ENCODE measurements around the gene TANC1.
"Not testable (repeated sequence)": the region's sequence is repeated elsewhere in the genome, so short reads cannot be mapped to it uniquely, and the experiment has no call there.

Gene TANC1

GRCh38 chr2:159089543-159089942 lies 121.1 kb downstream of the TANC1 start:
- DNase-seq (ENCODE audit: low read depth in 3 of 3), result no peak

- DNase-seq (ENCODE audit: low read depth in 3 of 3), result no peak
Measured at GRCh38 chr2:159090514-159091201, 122.2 kb downstream of the TANC1 start.

GRCh38 chr2:159091381-159091780 lies 122.9 kb downstream of the TANC1 start:
- DNase-seq (ENCODE audit: low read depth in 3 of 3), result no peak

GRCh38 chr2:159091976-159092375 lies 123.5 kb downstream of the TANC1 start:
- DNase-seq (ENCODE audit: low read depth in 3 of 3), result no peak

GRCh38 chr2:159093497-159093896 lies 125.1 kb downstream of the TANC1 start:
- DNase-seq (ENCODE audit: low read depth in 3 of 3), result no peak

- no peak for DNase-seq (ENCODE audit: low read depth in 3 of 3)
Measured at GRCh38 chr2:159094173-159094737, 125.8 kb downstream of the TANC1 start.

- no peak for DNase-seq (ENCODE audit: low read depth in 3 of 3)
Measured at GRCh38 chr2:159095813-159096212, 127.4 kb downstream of the TANC1 start.

GRCh38 chr2:159096302-159096855 lies 127.9 kb downstream of the TANC1 start:
- DNase-seq (ENCODE audit: low read depth in 3 of 3), result not testable (repeated sequence)

- no peak for DNase-seq (ENCODE audit: low read depth in 3 of 3)
Measured at GRCh38 chr2:159096901-159097300, 128.5 kb downstream of the TANC1 start.

- no peak for DNase-seq (ENCODE audit: low read depth in 3 of 3)
Measured at GRCh38 chr2:159098361-159098760, 129.9 kb downstream of the TANC1 start.

GRCh38 chr2:159098921-159099411 lies 130.5 kb downstream of the TANC1 start:
- no peak for DNase-seq (ENCODE audit: low read depth in 3 of 3)

- DNase-seq (ENCODE audit: low read depth in 3 of 3), result no peak
Measured at GRCh38 chr2:159101755-159102489, 133.5 kb downstream of the TANC1 start.

GRCh38 chr2:159103411-159103810 lies 135.0 kb downstream of the TANC1 start:
- DNase-seq (ENCODE audit: low read depth in 3 of 3), result no peak

GRCh38 chr2:159106109-159106508 lies 137.7 kb downstream of the TANC1 start:
- no peak for DNase-seq (ENCODE audit: low read depth in 3 of 3)

GRCh38 chr2:159108181-159108893 lies 139.9 kb downstream of the TANC1 start:
- no peak for DNase-seq (ENCODE audit: low read depth in 3 of 3)

GRCh38 chr2:159109517-159109916 lies 141.1 kb downstream of the TANC1 start:
- no peak for DNase-seq (ENCODE audit: low read depth in 3 of 3)

GRCh38 chr2:159110784-159111183 lies 142.3 kb downstream of the TANC1 start:
- DNase-seq (ENCODE audit: low read depth in 3 of 3), result no peak

GRCh38 chr2:159111346-159111927 lies 143.0 kb downstream of the TANC1 start:
- DNase-seq (ENCODE audit: low read depth in 3 of 3), result no peak

GRCh38 chr2:159114835-159115234 lies 146.4 kb downstream of the TANC1 start:
- no peak for DNase-seq (ENCODE audit: low read depth in 3 of 3)

GRCh38 chr2:159116922-159117321 lies 148.5 kb downstream of the TANC1 start:
- no peak for DNase-seq (ENCODE audit: low read depth in 3 of 3)

- no peak for DNase-seq (ENCODE audit: low read depth in 3 of 3)
Measured at GRCh38 chr2:159117658-159118057, 149.2 kb downstream of the TANC1 start.
